Mesenchymal stem cell (in vitro differentiated cells and primary cell): ENCODE measurements around the gene HNMT.
A peak's percentile ranks its signal among the peaks of the same experiment; 100 is the strongest.

Experiments used
- DNase-seq: peaks from one replicate; pipeline ENCODE4 v3.0.0-alpha.2; 2013
- H2AFZ ChIP-seq: one replicate; pipeline ENCODE4 v1.6.1; 2013; ENCODE audit warnings: low read depth, mild to moderate bottlenecking, control low read depth, inconsistent platforms, low read length, moderate library complexity
- H2AK5ac ChIP-seq: 2 replicates; pipeline ENCODE4 v1.6.1; 2013; ENCODE audit warnings: low read length, moderate library complexity, mild to moderate bottlenecking, inconsistent platforms; ENCODE audit not compliant: severe bottlenecking
- H2BK120ac ChIP-seq: one replicate; pipeline ENCODE4 v1.6.1; 2013; ENCODE audit warnings: low read depth, mild to moderate bottlenecking, inconsistent platforms, low read length, moderate library complexity
- H2BK12ac ChIP-seq, 2 experiments: one replicate each; pipeline ENCODE4 v1.6.1; 2013; ENCODE audit warnings: inconsistent platforms in 2 of 2, low read length in 2 of 2, mild to moderate bottlenecking in 2 of 2, moderate library complexity in 2 of 2, control low read depth in 1 of 2
- H2BK15ac ChIP-seq: one replicate; pipeline ENCODE4 v1.6.1; 2013; ENCODE audit warnings: mild to moderate bottlenecking, low read depth, inconsistent platforms; ENCODE audit not compliant: poor library complexity, severe bottlenecking
- H2BK5ac ChIP-seq: 2 replicates; pipeline ENCODE4 v1.6.1; 2013; ENCODE audit warnings: low read depth, mild to moderate bottlenecking, low read length, control low read depth, inconsistent platforms; ENCODE audit not compliant: poor library complexity, severe bottlenecking
- H3K14ac ChIP-seq, 2 experiments: one replicate each; pipeline ENCODE4 v1.6.1; 2013; ENCODE audit warnings: inconsistent platforms in 2 of 2, low read length in 2 of 2, control low read depth in 1 of 2, mild to moderate bottlenecking in 1 of 2, moderate library complexity in 1 of 2
- H3K18ac ChIP-seq, 2 experiments: one replicate each; pipeline ENCODE4 v1.6.1; 2013; ENCODE audit warnings: inconsistent platforms in 2 of 2, low read length in 2 of 2, control low read depth in 1 of 2, low read depth in 1 of 2, mild to moderate bottlenecking in 1 of 2
- H3K23ac ChIP-seq, 2 experiments: one replicate each; pipeline ENCODE4 v1.6.1; 2013; ENCODE audit warnings: inconsistent platforms in 2 of 2, low read length in 2 of 2, mild to moderate bottlenecking in 2 of 2, moderate library complexity in 2 of 2, control low read depth in 1 of 2
- H3K27ac ChIP-seq: 2 replicates; pipeline ENCODE4 v1.5.1; 2013; ENCODE audit warnings: mild to moderate bottlenecking, moderate library complexity, low read length, control low read depth, inconsistent platforms; ENCODE audit not compliant: poor library complexity, severe bottlenecking
- H3K27me3 ChIP-seq, 2 experiments: 2 replicates each; pipeline versions ENCODE4 v1.6.1 to v1.7.0; 2013; ENCODE audit warnings: low read length in 2 of 2, mild to moderate bottlenecking in 2 of 2, moderate library complexity in 2 of 2, control low read depth in 1 of 2, inconsistent platforms in 1 of 2; ENCODE audit not compliant: control insufficient read depth in 1 of 2, insufficient read depth in 1 of 2
- H3K36me3 ChIP-seq, 2 experiments: 2 replicates each; pipeline versions ENCODE4 v1.6.1 to v1.7.0; 2013; ENCODE audit warnings: low read length in 2 of 2, control low read depth in 1 of 2, inconsistent platforms in 1 of 2, low read depth in 1 of 2, mild to moderate bottlenecking in 1 of 2; ENCODE audit not compliant: insufficient read depth in 2 of 2, control insufficient read depth in 1 of 2
- H3K4ac ChIP-seq, 2 experiments: one replicate each; pipeline ENCODE4 v1.6.1; 2013; ENCODE audit warnings: inconsistent platforms in 2 of 2, low read length in 2 of 2, mild to moderate bottlenecking in 2 of 2, moderate library complexity in 2 of 2, control low read depth in 1 of 2, low read depth in 1 of 2
- H3K4me1 ChIP-seq: 2 replicates; pipeline ENCODE4 v1.6.1; 2013; ENCODE audit warnings: low read depth, low read length, control low read depth; ENCODE audit not compliant: control insufficient read depth, insufficient read depth
- H3K4me2 ChIP-seq: 2 replicates; pipeline ENCODE4 v1.6.1; 2013; ENCODE audit warnings: low read length, mild to moderate bottlenecking, inconsistent platforms; ENCODE audit not compliant: poor library complexity, severe bottlenecking
- H3K4me3 ChIP-seq, 2 experiments: 2 replicates each; pipeline versions ENCODE4 v1.5.1 to v1.7.0; 2013; ENCODE audit warnings: low read length in 2 of 2, mild to moderate bottlenecking in 2 of 2, control low read depth in 1 of 2, low read depth in 1 of 2; ENCODE audit not compliant: insufficient read depth in 1 of 2
- H3K79me1 ChIP-seq: replicated peaks from 2 replicates; pipeline ENCODE4 v1.6.1; 2013; ENCODE audit warnings: mild to moderate bottlenecking, control low read depth, low read length, inconsistent platforms; ENCODE audit not compliant: poor library complexity, severe bottlenecking
- H3K9ac ChIP-seq: 2 replicates; pipeline ENCODE4 v1.7.0; 2013; ENCODE audit warnings: mild to moderate bottlenecking, low read length, moderate library complexity
- H3K9me3 ChIP-seq: 2 replicates; pipeline ENCODE4 v1.7.0; 2013; ENCODE audit warnings: mild to moderate bottlenecking, low read length; ENCODE audit not compliant: control insufficient read depth
- H4K8ac ChIP-seq: one replicate; pipeline ENCODE4 v1.6.1; 2013; ENCODE audit warnings: inconsistent platforms, mild to moderate bottlenecking, low read length, moderate library complexity
- H4K91ac ChIP-seq: one replicate; pipeline ENCODE4 v1.6.1; 2013; ENCODE audit warnings: mild to moderate bottlenecking, low read length, inconsistent platforms
- WGBS: methylation state at CpG from one replicate; pipeline ENCODE4 v1.1.7; 2013; ENCODE audit warnings: mixed read lengths; 5-methylcytosine and 5-hydroxymethylcytosine counted together

HNMT gene

DNA sequence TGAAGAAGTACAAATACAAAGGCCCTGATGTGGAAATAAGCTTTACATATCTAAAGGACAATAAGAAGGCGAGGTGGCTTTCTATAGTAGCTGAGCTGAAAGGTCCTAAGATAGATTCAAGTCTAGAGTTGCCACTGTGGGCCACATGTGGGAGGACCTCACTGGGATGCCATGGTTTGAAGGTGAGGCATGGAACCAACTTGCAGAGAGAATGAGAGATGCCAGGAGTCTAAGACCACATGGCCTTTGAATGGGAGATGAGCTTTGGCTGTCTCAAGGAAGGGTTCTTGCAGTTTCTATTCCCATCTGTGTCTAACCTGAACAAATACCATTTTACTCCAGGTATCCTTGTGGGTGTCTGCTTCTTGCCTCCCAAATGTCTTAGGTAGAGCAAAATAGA lies 53.6 kb downstream of the HNMT start:
- Histone ChIP-seq H3K27ac (no peak overlapping the region), H3K36me3 (peaks cover 0 to 20% of the 10 kb centered on the region in 2 experiments), H2BK12ac (no peak overlapping the region), H3K4me2 (no peak overlapping the region), H3K18ac (no peak overlapping the region), H3K14ac (no peak overlapping the region), H3K27me3 (no peaks in the 10 kb centered on the region), H3K79me1 (no peaks in the 10 kb centered on the region), H2BK5ac (no peak overlapping the region), H3K4me3 (no peak overlapping the region), H2BK120ac (no peak overlapping the region), H3K4ac (no peak overlapping the region), H2BK15ac (no peak overlapping the region), H3K9ac (no peak overlapping the region), H3K23ac (no peak overlapping the region), H3K9me3 (no peaks in the 10 kb centered on the region), H2AK5ac (no peak overlapping the region), H3K4me1 (no peaks in the 10 kb centered on the region), H4K8ac (no peak overlapping the region), H4K91ac (no peak overlapping the region), H2AFZ (no peak overlapping the region)
- DNase-seq, result no peak
- WGBS, result 92% methylated on average over 1 of the region's 1 CpG

DNA sequence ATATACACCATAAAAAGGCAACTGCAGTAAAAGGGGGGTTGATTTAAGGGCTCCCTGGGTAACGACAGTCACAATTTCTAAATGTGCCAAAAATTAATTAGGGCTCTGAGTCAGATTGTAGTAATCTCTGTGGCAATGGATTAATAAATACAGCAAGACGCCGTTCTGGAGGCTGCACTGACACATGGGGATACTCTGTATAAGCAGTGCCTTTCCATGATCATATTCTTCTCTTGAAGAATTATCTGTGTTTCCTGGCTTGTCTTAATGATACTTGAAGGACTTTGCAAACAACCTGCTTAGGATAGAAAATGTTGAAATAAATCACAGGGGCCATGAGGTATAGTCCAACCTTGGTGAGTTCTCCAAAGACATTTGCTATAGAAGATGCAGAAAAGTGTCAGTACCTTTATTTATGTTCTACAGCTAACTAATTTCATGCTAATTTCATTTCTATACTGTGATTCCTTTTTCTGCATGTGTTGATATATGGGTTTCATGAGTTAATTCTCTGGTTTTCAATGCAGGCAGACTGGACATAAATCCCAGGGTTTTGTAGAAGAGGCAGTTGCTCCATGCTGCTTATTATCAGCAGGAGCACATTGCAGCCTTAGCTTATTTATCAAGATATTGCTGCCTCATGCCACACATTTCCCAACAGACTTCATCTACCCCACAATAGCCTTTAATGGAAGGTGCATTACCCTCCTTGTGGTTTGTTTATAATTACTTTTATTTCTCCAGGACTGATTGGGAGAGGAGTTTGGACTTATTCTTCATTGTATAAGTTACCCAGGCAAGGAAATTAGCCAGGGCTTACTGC lies 54.8 kb downstream of the HNMT start:
- Histone ChIP-seq H3K4me2 (no peak overlapping the region), H2BK12ac (no peak overlapping the region), H2BK15ac (no peak overlapping the region), H3K79me1 (no peaks in the 10 kb centered on the region), H3K27me3 (no peaks in the 10 kb centered on the region), H2AFZ (no peak overlapping the region), H3K23ac (no peak overlapping the region), H3K14ac (no peak overlapping the region), H3K27ac (no peak overlapping the region), H4K91ac (no peak overlapping the region), H2BK120ac (no peak overlapping the region), H3K4ac (no peak overlapping the region), H3K4me1 (no peaks in the 10 kb centered on the region), H3K9me3 (no peaks in the 10 kb centered on the region), H3K4me3 (no peak overlapping the region), H2AK5ac (no peak overlapping the region), H3K36me3 (peaks cover 0 to 8% of the 10 kb centered on the region in 2 experiments), H3K18ac (peak overlapping the region in 1 of 2 experiments; percentile 2), H3K9ac (no peak overlapping the region), H2BK5ac (no peak overlapping the region), H4K8ac (no peak overlapping the region)
- WGBS, result 94% methylated on average over 3 of the region's 3 CpGs
- no peak for DNase-seq

DNA sequence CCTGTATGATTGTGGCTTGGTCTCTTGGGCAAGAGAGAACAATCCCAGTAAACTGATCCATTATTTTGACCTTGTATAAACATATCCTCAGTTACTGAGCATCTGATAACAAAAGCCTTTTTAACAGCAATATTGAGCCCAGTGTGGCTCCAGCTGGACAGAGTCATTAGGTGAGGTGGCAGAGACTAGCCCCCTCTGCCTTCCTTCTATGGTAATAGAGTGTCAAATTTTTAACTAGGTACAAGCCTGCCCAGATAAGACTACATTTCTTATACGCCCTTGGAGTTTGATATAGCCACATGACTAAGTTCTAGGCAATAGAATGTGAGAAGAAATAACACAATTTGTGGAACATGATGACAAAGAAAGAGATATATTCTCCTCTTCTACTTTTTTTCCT lies 56.2 kb downstream of the HNMT start:
- Histone ChIP-seq H3K4me1 (no peaks in the 10 kb centered on the region), H4K91ac (no peak overlapping the region), H2AK5ac (no peak overlapping the region), H3K79me1 (no peaks in the 10 kb centered on the region), H3K18ac (no peak overlapping the region), H3K27me3 (no peaks in the 10 kb centered on the region), H2BK120ac (no peak overlapping the region), H3K14ac (no peak overlapping the region), H3K9me3 (no peaks in the 10 kb centered on the region), H2BK12ac (no peak overlapping the region), H3K9ac (no peak overlapping the region), H3K23ac (no peak overlapping the region), H2BK5ac (no peak overlapping the region), H3K4me3 (no peak overlapping the region), H3K4ac (no peak overlapping the region), H2BK15ac (no peak overlapping the region), H2AFZ (no peak overlapping the region), H4K8ac (no peak overlapping the region), H3K36me3 (peaks cover 0 to 2% of the 10 kb centered on the region in 2 experiments), H3K4me2 (no peak overlapping the region), H3K27ac (no peak overlapping the region)
- no CpG with 5 or more reads among the region's 1 CpG for WGBS
- DNase-seq, result no peak

DNA sequence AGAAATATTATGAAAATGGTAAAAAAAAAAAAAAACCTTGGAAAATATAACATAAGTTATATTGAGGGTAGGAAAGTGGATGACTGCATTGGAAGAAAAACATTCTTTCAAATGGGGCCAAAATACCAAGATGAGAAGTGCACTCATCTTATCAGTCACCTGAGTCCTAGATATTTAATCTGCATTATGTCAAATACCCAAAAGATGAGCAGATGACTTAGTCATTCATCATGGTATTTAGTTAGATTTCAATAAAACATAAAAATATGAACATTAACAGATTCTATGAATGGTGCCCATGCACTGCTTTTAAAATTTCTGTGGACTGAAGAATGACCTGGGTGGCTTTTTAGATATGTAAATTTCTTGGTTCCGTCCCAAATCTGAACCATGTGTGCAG lies 56.9 kb downstream of the HNMT start:
- H3K79me1 ChIP-seq, result no peaks in the 10 kb centered on the region
- no peaks in the 10 kb centered on the region for H3K9me3 ChIP-seq
- no peak overlapping the region for H3K27ac ChIP-seq
- H2AFZ ChIP-seq, result no peak overlapping the region
- no peak overlapping the region for H3K4me3 ChIP-seq
- H3K4ac ChIP-seq, result no peak overlapping the region
- H3K27me3 ChIP-seq, result no peaks in the 10 kb centered on the region
- no peak overlapping the region for H4K8ac ChIP-seq
- H4K91ac ChIP-seq, result no peak overlapping the region
- 100% methylated on average over 1 of the region's 1 CpG for WGBS
- H3K18ac ChIP-seq, result no peak overlapping the region
- no peak overlapping the region for H2BK120ac ChIP-seq
- H3K4me1 ChIP-seq, result no peaks in the 10 kb centered on the region
- no peak overlapping the region for H3K14ac ChIP-seq
- H2BK5ac ChIP-seq, result no peak overlapping the region
- no peak overlapping the region for H2AK5ac ChIP-seq
- no peak overlapping the region for H3K9ac ChIP-seq
- H3K4me2 ChIP-seq, result no peak overlapping the region
- H3K23ac ChIP-seq, result no peak overlapping the region
- H3K36me3 ChIP-seq, result no peaks in the 10 kb centered on the region
- DNase-seq, result no peak
- H2BK15ac ChIP-seq, result no peak overlapping the region
- no peak overlapping the region for H2BK12ac ChIP-seq
